HuH-7 (cell line): Measurements from ENCODE around the gene SPAAR.

Experiments used
- DNase-seq: peaks from one replicate; pipeline ENCODE4 v3.0.0; 2011; ENCODE audit warnings: low spot score

Gene SPAAR

GRCh38 chr9:35948901-35949318, 39.6 kb downstream of the SPAAR start:
- no peak for DNase-seq

DNA sequence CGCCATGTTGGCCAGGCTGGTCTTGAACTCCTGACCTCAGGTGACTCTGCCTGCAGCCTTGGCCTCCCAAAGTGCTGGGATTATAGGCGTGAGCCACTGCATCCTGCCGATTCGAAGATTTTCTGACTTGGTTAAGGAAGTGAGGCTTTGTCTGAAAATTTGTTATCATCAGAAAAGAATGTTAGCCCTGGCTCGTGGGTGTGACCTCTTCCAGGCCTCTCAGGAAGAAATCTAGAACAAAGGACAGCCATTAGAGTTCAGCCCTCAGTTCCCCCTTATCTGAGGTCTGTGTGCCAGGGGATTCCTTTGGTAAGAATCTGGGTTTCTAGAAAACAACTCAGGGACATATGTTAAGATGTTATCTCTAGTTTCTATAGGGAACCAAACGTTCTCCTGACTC, 42.4 kb downstream of the SPAAR start:
- DNase-seq, result no peak

DNA sequence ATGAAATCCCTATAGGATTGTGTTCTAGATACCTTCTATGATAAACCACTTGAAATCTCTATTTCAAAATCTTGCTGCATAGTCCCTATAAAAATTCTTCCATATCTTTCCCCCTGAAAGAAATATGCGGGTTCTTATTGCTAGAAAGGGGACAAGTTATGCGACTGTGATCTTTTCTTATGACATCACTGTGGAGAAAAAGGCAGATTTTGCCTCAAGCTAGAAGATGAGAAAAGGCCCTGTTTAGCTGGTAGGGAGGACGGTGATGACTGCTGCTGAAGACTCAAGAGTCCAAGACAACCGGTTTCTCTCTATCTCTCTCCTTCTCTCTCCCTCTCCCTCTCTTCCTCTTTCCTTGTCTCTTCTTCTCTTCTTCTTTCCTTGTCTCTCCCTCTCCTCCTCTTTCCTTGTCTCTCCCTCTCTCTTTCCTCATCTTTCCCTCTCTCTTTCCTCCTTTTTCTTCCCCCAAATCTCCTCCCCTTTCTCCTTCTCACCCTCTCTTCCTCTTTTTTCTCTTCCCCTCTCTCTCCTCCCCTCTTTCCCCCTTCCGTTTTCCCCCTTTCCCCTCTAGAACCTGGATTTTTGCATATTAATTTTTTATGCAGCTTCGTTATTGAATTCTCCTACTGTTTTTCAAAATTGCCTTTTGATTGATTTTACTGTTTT, 43.4 kb downstream of the SPAAR start:
- DNase-seq, result no peak

DNA sequence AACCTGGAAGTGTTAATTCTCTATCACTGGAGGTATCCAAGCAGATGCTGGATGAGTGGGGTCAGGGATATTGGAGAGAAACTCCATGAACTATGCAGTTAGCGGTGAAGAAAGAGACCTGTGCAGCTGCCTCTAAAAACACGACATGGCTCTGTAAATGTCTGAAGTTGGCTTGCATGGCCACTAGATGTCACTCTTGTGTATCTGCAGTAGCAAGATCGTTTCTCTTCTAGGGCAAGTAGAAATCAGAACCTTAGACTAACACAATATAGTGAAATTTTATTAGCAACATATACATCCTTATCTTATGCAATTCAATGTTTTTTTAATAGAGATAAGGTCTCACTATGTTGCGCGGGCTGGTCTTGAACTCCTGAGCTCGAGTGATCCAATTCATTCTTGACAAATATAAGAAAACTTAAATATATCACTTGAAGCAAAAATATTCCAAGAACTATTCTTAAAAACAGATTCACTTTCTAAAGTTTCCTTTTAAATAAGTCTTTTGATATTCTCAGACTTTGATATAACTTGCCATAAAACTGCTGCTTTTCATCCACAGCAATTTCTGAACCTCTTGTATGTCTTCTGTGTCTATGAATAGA, 45.8 kb downstream of the SPAAR start:
- DNase-seq, result peak; percentile 42

- DNase-seq, result no peak
These were observed 47.4 kb downstream of the SPAAR start for GRCh38 chr9:35956651-35957050.

DNA sequence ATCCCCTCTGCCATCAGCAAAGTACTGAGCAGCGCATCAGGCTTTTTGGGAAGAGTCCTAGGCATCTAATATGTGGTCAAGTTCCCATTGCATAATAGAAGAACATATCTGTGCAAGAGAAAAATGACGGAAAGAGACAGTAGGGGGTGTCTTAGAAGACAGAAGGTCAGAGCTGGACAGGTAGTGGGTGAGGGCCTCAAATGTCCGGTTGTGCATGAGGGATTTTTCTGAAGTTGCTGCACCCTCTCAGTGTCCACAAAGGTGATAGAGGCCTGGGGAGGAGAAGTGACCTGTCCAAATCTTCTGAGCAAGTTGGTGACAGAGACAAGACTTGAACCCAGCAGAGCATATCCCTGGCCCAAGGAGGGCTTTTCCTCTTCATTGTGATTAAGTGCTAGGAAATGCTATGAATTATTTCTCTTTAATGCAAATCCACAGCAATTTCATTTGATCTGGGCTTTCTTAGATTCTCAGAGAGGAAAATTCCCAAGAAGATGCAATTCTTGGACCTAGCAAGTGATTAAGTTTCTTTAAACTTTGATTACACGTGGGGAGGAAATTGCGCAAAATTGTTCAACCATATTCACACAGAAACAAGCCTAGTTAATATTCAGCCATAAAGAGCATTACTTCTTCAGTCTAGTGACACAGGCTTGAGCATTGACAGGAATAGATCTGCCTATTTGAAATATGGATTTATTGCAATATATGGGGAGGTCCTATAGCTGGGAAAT, 49.0 kb downstream of the SPAAR start, which contains the start of gene OR2S2:
Gene OR2S2 (minus strand): TSS at position 51 of the 734 bp plus-strand sequence. CDS start 56 bp downstream, outside the sequence.
- no peak for DNase-seq

GRCh38 chr9:35960039-35960655, 50.9 kb downstream of the SPAAR start:
- DNase-seq, result no peak
